ENCODE data around the gene CD36.

GRCh38 chr7:80671744-80672143 is 33.3 kb downstream of the CD36 start:
- no peak for TF ChIP-seq CTCF (IDR thresholded peaks at IDR 0.05)
- TF ChIP-seq POLR2A (IDR thresholded peaks at IDR 0.05), result no peak

All from body of pancreas (tissue), 4 donors.